GM18499 (cell line): ENCODE results near the gene CDC42EP4.
A peak's percentile ranks its signal among the peaks of the same experiment; 100 is the strongest.
"Not testable (repeated sequence)": the region's sequence is repeated elsewhere in the genome, so short reads cannot be mapped to it uniquely, and the experiment has no call there.

Source experiments
- ATAC-seq: cut with Tn5 transposase; IDR thresholded peaks from one replicate; pipeline ENCODE4 v1.9.1; 2021; ENCODE audit warnings: moderate number of reproducible peaks; ENCODE audit not compliant: insufficient read depth, unreplicated experiment

Gene CDC42EP4

DNA sequence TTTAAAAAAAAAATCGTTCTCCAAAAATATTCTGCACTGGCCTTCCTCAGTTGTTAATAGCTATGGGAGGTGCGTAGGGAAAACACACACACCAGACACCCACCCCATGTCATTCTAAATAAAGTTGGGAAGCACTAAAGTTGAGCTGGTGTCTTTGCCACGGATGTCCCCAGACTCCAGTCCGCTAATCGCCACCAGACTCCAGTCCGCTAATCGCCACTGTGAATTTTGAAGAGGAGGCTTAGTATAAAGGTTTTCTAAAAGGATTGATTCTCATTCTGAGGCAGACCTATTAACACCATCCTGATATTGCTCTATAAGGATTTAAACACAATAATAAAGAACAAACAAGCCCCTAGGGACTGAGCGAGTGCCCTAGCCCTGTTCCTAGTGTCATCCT is 27.4 kb downstream of the CDC42EP4 start:
- no peak for ATAC-seq

DNA sequence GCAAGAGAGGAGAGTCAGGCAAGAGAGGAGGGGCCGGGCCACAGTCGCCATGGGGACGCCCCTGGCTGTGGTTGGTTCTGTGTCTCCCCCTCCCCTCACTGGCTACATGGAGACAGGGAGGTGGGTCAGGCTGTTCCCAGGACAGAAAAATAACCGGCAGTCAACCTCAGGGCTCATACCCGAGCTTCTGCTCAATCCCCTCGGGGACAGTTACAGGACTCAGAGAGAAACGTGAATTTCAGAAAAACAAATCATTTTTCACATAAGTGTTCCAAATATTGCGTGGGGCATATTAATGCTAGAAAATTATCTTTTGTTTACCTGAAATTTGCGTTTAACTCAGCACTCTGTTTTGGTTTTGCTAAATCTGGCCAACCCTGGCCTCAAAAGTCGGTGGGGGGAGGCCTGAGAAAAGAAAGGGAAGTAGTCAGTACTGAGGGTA is 27.9 kb downstream of the CDC42EP4 start:
- no peak for ATAC-seq

DNA sequence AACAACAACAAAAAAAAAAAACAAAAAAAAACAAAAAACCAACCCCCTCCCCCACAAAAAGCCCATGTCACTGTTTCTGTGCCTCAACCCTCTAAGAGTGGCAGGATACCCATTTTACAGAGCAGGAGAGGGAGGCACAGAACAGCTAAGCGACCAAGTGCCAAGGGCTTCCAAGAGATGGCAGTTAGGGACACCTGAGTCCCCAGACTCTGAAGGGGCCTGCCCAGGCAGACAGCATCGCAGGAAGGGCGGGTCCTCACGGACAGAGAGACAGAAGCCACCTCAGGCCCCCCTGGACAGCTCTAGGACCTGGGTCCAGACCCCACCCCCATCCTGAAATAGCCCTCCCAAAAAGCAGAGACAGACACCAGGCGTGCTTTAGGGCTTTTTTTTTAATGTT is 28.6 kb downstream of the CDC42EP4 start:
- no peak for ATAC-seq

DNA sequence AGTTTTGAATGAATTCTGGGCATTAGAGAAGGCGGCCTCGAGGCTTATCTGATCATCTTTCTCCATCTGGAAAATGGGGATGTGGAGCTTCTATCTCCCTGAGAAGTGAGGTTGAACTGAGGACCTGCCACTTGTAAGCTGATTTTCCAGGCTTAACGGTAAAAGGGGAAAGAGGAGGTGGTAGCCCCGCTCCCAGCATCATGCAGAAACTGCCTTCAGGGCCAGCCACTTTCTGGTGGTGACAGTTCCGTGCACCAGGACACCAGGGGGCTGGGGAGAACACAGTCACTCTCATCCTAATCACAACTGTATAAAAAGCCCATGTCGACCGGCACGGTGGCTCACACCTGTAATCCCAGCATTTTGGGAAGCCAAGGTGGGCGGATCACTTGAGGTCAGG is 29.2 kb downstream of the CDC42EP4 start:
- ATAC-seq: no peak

DNA sequence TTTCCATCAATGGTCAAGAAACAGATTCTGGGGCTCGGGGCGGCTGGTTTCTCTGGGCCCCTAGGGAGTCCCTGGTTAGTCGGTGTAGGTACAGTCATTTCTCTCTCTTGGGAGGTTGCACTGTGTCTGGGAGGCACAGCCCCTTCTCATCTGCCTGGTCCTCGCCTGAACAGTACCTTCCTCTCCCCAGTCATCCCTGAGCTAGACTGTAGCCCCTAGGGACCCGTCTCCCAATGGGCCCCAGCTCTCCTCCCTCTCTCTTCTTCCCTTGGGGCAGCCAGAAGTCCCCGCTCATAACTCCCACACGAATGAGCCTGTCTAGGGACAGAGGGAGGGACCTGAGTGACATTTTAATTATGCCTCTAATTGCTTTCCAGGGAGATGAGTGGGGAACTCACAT is 29.9 kb downstream of the CDC42EP4 start:
- ATAC-seq: peak; percentile 82

DNA sequence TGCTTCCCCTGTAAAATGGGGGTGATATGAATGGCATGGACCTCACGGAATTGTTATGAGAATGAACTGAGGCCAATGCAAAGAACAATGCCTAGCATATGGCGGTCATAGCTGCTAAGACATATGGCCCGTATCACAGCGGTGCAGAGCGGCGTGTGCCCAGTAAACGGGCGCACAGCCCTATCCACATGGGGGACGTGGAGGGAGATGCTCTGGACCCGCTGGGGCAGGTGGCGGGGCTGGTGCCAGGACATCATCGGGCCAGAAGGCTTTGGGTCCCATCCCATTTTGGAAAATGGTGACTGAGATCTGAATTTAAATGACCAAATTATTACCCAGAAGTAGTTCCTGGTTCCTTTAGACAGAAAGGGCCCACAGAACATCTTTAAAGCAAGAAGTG is 31.6 kb downstream of the CDC42EP4 start:
- no peak for ATAC-seq

DNA sequence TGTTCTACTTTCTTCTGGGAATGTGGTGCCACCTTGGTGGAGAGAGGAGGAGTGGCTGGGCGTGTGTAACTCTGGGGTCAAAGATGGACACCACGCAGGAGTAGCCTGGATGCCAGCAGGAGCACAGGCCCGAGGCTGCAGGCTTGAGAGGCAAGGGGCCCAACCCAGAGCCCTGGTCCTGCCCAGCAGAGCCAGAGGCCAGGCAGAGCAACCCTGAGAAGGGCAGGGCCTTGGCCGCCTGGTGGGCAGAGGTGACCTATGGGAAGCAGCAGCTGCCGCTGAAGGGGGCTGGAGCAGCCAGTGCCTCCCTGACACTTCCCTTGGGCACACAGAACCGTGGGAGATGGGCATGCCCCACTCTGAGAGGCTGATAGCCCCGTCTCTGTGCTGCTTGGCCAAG is 32.1 kb downstream of the CDC42EP4 start:
- ATAC-seq: no peak

DNA sequence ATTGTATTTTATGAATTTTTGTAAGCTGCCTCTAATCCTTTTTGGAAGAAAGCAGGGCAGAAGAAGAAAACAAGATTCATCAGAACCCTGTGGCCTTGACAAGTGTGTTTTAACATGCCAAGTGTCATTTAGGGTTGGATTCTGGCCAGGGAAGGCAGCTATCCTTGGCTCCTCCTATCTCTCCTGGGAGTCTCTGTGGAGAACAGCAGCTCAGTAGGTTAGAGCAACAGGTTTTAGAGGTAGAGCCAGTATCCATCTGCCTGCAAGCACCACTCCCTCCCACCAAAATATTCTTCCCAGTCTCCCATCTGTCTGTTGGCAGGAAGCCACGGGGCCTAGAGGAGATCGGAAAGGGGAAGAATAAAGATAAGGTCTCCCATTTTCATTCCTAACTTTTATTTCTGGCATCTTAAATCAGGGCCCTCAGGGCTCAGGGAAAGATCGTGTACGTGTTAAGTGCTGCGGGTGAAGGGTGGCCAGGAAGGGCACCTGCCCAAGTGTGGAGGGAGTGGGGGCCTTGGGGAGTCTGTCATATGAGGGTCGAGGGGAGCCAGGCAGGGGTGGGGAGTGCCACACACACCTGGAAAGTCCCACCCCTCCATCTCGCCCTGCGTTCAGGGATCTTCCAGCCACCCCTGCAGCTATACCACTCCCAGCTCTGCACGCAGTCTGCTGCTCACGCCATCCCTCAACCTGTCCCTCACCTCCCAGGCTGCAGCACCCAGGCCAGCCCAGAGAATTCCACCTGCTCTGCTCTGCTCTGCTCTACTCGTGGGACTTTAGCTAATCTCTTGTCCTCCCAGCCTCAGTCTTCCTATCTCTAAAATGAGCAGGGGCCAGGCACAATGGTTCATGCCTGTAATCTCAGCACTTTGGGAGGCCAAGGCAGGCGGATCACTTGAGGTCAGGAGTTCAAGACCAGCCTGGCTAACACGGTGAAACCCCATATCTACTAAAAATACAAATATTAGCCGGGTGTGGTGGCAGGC is 33.0 kb downstream of the CDC42EP4 start:
- ATAC-seq: no peak

DNA sequence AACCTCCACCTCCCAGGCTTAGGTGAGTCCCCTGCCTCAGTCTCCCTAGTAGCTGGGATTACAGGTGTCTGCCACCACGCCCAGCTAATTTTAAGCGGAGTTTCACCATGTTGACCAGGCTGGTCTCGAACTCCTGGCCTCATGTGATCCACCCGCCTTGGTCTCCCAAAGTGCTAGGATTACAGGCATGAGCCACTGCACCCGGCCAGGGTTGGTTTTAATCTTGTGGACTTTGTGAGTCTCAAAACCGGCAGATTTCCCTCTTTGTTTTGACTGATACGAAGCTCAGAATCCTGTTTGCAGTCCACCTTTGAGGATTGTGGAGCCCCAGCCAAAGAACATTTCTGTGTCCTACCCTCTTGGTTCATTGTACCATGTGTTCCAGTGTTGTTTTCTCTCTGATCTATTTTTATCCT is 33.7 kb downstream of the CDC42EP4 start:
- ATAC-seq: no peak

DNA sequence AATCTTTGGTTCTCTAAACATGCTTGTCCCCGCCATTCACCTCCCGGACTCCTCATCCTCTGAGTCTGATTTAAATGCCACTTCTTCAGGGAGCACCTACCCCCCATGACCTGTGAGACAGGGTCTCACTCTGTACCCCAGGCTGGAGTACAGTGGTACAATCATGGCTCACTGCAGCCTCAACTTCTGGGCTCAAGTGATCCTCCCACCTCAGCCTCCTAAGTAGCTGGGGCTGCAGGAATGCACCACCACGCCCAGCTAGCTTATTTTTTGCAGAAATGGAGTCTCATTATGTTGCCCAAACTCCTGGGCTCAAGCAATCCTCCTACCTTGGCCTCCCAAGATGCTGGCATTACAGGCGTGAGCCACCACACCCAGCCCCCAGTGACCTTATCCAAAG is 37.3 kb downstream of the CDC42EP4 start:
- ATAC-seq: no peak

DNA sequence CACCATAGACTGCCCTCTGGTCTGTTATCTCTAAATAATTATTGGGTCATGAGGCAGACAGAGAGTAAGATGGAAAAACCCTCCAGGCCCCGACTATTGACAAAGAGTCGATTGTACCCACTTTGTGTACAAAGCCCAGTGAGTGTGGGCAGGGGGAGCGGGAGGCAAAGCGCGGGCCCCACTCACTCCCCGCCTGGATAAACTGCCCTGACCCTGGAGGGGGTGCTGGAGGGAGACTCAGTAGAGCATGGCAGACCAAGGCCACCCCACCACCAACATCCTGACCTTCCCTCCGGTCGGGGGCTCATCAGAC is 38.9 kb downstream of the CDC42EP4 start:
- no peak for ATAC-seq

DNA sequence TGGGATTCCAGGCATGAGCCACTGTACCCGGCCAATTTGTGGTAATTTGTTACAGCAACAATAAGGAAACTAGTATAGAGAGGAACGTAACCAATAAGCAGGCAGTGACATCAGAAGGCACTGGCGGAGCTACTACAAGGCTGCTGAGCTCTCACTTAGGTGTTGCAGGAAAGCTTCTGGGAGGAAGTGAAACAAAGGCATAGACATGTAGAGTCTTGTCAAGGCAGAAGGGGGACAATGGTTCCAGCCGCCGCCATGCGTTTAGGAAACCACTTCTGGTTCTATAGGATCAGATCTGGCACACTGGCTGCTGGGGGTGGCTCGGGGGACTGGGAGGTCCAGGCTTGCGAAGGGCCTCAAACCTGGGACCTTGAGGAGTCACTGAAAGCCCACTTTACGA is 40.7 kb downstream of the CDC42EP4 start:
- ATAC-seq: peak; percentile 99

DNA sequence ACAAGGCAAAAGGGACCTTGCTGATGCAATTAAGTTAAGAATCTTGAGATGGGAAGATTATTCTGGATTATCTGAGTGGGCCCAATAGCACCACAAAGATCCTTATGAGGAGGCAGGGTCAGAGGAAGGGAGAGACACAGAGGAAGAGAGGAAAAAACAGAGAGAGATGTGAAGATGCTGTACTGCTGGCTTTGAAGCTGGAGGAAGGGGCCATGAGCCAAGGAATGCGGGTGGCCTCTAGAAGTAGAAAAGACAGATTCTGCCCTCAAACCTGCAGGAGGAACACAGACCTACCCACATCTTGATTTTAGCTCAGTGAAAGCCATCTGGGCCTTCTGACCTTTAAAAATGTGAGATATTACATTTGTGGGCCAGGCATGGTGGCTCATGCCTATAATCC is 42.0 kb downstream of the CDC42EP4 start:
- no peak for ATAC-seq

DNA sequence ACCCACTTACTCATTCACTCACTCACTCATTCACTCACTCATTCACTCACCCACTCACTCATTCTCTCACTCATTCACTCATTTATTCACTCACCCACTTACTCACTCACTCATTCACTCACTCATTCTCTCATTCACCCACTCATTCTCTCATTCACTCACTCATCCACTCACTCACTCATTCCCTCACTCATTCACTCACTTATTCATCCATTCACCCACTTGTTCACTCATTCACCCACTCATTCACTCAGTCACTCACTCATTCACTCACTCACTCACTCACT is 42.5 kb downstream of the CDC42EP4 start:
- no peak for ATAC-seq

DNA sequence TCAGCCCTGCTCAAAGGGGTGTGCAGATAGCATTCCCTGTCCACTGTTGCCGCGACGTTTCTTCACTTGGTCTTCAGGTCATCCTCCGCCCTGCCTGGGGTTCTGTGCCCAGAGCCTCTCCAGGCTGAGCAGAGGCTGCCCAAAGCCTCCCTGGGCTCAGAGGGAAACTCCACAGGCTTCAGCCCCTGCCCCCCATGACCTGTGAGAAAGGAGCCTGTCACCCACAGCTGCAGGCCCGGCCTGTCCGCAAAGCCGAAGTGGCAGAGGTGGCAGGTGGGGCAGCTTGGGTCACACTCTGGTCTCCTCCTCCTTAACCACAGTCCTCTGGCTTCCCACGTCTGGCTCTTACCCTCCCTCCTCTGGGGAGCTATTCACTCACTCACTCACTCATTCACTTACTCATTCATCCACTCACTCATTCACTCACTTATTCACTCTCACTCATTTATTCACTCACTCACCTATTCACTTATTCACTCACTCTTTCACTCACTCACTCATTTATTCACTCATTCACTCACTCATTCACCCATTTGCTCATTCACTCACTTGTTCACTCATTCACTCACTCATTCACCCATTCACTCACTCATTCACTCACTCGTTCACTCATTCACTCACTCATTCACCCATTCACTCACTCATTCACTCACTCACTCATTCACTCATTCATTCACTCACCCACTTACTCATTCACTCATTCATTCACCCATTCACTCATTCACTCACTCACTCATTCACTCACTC is 43.0 kb downstream of the CDC42EP4 start:
- ATAC-seq: no peak

DNA sequence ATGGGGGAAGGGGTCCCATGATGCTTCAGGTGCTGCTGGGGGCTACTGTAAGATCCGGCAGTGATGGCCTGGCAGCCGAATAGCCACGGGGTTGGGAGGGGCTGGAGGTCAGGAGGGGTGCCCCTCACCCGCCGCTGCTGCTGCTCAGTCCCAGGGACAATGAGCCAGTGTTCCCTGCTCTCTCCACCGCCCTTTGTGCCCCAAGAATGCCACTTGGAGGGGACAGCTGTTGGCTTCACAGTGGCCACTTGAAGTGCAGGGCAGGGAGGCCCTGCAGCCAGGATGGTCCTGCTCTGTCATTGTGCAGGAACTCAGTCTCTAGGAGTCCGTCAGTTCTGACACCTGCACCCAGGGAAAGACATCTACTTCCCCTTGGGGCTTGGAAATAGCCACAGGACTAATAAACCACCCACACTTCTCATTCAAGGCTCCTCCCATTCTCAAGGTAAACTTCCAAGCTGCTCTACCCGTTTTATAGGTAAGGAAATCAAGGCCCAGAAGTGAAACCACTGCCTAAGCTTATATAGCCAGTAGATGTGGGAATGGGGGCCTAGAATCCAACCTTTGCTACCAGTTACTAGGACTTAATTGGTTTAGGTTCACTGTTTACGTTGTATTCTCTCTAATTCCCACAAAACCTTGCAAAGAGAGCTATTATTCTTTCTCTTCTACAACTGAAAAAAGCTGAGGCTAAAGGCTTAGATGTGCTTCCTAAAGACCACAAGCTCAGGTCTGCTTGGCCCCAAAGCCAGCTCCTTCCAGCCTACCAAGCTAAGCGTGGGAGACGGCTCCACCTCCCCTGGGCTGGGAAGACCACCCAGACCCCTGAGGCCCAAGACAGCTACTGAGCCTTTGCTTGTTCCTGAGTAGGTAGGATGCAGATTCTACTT is 43.9 kb downstream of the CDC42EP4 start:
- no peak for ATAC-seq

DNA sequence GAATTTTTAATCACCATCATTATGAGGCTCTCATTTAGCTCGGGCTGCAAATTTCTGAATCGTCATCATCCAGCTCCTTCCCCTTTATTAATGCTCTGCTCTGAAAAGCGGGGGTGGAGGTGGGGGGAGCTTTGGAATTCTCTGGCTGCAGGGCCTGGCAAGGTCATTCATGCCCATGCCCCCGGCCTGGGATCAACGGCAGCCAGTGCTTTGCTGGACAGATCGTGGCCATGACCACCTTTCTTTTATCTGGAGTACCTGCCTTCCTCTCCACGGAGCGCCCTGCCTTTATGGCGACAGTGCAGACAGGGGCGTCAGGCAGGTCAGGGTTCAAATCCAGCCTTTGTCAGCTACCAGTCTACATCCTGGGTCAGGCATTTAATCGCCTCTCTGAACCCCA is 45.0 kb downstream of the CDC42EP4 start:
- ATAC-seq: no peak

DNA sequence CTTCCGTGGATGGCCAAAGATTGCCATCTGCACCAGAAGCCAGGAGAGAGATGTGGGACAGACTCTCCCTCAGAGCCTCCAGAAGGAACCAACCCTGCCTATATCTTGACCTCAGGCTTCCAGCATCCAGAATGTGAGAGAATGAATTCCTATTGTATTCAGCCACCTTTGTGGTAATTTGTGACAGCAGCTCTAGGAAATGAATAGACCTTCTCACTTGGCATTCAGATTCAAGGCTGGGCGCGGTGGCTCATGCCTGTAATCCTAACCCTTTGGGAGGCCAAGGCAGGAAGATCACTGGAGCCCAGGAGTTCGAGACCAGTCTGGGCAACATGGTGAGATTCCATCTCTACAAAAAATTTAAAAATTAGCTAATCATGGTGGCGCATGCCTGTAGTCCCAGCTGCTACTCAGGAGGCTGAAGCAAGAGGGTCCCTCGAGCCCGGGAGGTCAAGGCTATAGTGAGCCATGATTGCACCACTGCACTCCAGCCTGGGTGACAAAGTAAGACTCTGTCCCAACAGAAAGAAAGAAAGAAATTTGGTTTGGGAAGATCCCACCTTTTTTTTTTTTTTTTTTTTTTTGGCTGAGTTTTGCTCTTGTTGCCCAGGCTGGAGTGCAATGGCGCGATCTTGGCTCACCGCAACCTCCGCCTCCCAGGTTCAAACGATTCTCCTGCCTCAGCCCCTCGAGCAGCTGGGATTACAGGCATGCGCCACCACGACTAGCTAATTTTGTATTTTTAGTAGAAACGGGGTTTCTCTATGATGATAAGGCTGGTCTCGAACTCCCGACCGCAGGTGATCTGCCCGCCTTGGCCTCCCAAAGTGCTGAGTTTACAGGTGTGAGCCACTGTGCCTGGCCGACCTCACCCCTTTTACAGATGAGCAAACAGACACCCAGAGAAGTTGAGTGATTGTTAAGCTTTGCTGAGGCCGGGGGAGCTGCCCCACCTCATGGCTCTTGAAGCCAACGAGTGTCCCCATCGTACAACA is 45.9 kb downstream of the CDC42EP4 start:
- no peak for ATAC-seq

DNA sequence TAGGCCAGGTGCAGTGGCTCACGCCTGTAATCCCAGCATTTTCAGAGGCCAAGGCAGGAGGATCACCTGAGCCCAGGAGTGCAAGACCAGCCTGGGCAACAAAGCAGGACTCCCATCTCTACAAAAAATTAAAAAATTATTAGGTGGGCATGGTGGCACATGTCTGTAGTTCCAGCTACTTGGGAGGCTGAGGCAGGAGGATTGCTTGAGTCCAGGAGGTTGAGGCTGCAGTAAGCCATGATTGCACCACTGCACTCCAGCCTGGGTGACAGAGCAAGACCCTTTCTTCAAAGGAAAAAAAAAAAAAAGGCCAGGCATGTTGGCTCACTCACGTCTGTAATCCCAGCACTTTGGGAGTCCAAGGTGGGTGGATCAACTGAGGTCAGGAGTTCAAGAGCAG is 47.4 kb downstream of the CDC42EP4 start:
- ATAC-seq: not testable (repeated sequence)
